ENCODE data around the gene TRIM63.

DNA sequence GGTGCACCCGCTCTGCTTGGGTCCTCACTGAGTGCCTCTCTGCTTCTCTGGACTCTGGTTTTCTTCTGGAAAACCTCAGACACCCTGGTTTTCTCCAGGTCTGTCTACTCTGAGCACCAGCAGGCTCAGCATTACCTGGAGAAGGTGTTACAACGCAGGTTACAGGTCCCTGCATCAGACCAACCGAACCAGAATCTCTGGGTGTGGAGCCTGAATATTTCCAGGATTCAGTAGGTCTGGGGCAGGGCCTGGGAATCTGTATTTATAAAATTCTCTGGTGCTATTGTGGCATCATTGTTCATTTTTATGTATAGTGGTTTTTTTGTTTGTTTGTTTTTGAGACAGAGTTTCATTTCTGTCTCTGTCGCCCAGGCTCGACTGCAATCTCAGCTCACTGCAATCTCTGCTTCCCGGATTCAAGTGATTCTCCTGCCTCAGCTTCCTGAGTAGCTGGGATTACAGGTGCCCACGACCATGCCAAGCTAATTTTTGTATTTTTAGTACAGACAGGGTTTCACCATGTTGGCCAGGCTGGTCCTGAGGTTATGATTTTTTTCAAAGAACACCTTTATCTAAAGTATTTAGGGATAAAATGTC, 20.1 kb downstream of the TRIM63 start:
- no peak for TF ChIP-seq EZH2 (IDR thresholded peaks at IDR 0.05; ENCODE audit: borderline replicate concordance, low read depth, low read length, poor library complexity, severe bottlenecking)
- TF ChIP-seq, protein P1, sequence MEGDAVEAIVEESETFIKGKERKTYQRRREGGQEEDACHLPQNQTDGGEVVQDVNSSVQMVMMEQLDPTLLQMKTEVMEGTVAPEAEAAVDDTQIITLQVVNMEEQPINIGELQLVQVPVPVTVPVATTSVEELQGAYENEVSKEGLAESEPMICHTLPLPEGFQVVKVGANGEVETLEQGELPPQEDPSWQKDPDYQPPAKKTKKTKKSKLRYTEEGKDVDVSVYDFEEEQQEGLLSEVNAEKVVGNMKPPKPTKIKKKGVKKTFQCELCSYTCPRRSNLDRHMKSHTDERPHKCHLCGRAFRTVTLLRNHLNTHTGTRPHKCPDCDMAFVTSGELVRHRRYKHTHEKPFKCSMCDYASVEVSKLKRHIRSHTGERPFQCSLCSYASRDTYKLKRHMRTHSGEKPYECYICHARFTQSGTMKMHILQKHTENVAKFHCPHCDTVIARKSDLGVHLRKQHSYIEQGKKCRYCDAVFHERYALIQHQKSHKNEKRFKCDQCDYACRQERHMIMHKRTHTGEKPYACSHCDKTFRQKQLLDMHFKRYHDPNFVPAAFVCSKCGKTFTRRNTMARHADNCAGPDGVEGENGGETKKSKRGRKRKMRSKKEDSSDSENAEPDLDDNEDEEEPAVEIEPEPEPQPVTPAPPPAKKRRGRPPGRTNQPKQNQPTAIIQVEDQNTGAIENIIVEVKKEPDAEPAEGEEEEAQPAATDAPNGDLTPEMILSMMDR (conservative IDR thresholded peaks at IDR 0.05; ENCODE audit: low read depth, low read length) = no peak

Data from A673 (cell line).